HepG2 (cell line): ENCODE data around the gene SMURF1. TPM values are rescaled to one million over a fixed set of nuclear protein-coding genes. Genes with fewer than 3 reads are reported as not detected.

Experiments used
- ATAC-seq: fragments of 200-7000 bp; cut with Tn5 transposase; 3 replicates; pipeline ENCODE4 v1.9.1; 2020; ENCODE audit warnings: mild to moderate bottlenecking, moderate library complexity
- BruUV-seq: library from RNA; stranded (reverse); fragments of 400-500 nt; replicated peaks from 2 replicates; lab custom pipeline; 2021; lab: Mats Ljungman, UMichigan
- CTCF ChIA-PET: fragments of 300-600 bp; formaldehyde crosslinking; extraction: SDS; loops from one replicate; lab custom pipeline; 2021; ENCODE audit warnings: low total read pairs, inconsistent platforms, low intra/inter-chr PET ratio; lab: Yijun Ruan, JAX
- POLR2A ChIA-PET: fragments of 350-600 bp; sonication (Branson Sonifier 250); formaldehyde crosslinking; loops from one replicate; lab custom pipeline; 2020; ENCODE audit warnings: antibody characterized with exemption, inconsistent platforms; lab: Yijun Ruan, JAX
- DNase-seq: peaks from one replicate; pipeline ENCODE4 v3.0.0-alpha.2; 2015; ENCODE audit warnings: low spot score
- FAIRE-seq: peaks from 3 replicates; lab custom pipeline; 2011; peaks lifted over from hg19 to GRCh38; lab: Jason Lieb, UNC
- H2AFZ ChIP-seq: one replicate; pipeline ENCODE4 v1.6.1; 2011; ENCODE audit warnings: low read length, inconsistent platforms
- H3K27ac ChIP-seq: fragments of 300-600 bp; 3 replicates; pipeline ENCODE4 v1.8.0; 2011; ENCODE audit warnings: mixed run types, mild to moderate bottlenecking, mixed read lengths, low read length, inconsistent platforms; ENCODE audit not compliant: insufficient read depth; ENCODE audit errors: extremely low read length
- H3K27me3 ChIP-seq, 2 experiments: fragments of 200-600 bp in 1 of 2; 2 replicates in 1 of 2; 3 replicates in 1 of 2; pipeline versions ENCODE4 v1.6.0 to v1.8.0; 2011; ENCODE audit warnings: low read length in 2 of 2, mild to moderate bottlenecking in 2 of 2, moderate library complexity in 2 of 2, inconsistent platforms in 1 of 2; ENCODE audit not compliant: insufficient read depth in 2 of 2, control insufficient read depth in 1 of 2
- H3K36me3 ChIP-seq, 2 experiments: fragments of 200-600 bp in 1 of 2; replicated peaks in 1 of 2; 2 replicates in 1 of 2; 3 replicates in 1 of 2; pipeline versions ENCODE4 v1.5.1 to v1.8.0; 2011; ENCODE audit warnings: low read length in 2 of 2, inconsistent platforms in 1 of 2; ENCODE audit not compliant: insufficient read depth in 2 of 2, control insufficient read depth in 1 of 2
- H3K4me1 ChIP-seq: 2 replicates; pipeline ENCODE4 v1.5.1; 2012; ENCODE audit warnings: low read length, inconsistent platforms; ENCODE audit not compliant: insufficient read depth
- H3K4me2 ChIP-seq: 2 replicates; pipeline ENCODE4 v1.6.0; 2011; ENCODE audit warnings: low read depth, low read length, inconsistent platforms
- H3K4me3 ChIP-seq, 3 experiments: fragments of 200-600 bp in 1 of 3; sonication (generic), shearing (Covaris generic) in 1 of 3; replicated peaks in 1 of 3; 2 replicates each; pipeline ENCODE4 v1.5.1; 2011 to 2016; ENCODE audit warnings: low read length in 3 of 3, inconsistent platforms in 2 of 3, low read depth in 2 of 3, mild to moderate bottlenecking in 2 of 3, control low read depth in 1 of 3, mixed read lengths in 1 of 3; ENCODE audit not compliant: insufficient read depth in 1 of 3
- H3K79me2 ChIP-seq: one replicate; pipeline ENCODE4 v1.6.1; 2011; ENCODE audit warnings: low read length, inconsistent platforms; ENCODE audit not compliant: insufficient read depth
- H3K9ac ChIP-seq: 2 replicates; pipeline ENCODE4 v1.6.0; 2011; ENCODE audit warnings: mild to moderate bottlenecking, low read depth, low read length, inconsistent platforms; ENCODE audit not compliant: insufficient read depth
- H3K9me3 ChIP-seq: 2 replicates; pipeline ENCODE4 v1.5.1; 2012; ENCODE audit warnings: mild to moderate bottlenecking, low read length
- H4K20me1 ChIP-seq: 2 replicates; pipeline ENCODE4 v1.6.0; 2011; ENCODE audit warnings: inconsistent platforms, mild to moderate bottlenecking, low read length, moderate library complexity; ENCODE audit not compliant: insufficient read depth
- CTCF ChIP-seq: sonication (generic); formaldehyde crosslinking; IDR thresholded peaks from 2 replicates; pipeline ENCODE4 v1.5.0; 2020; ENCODE audit warnings: mild to moderate bottlenecking, missing genetic modification reagents, moderate library complexity
- GLI4 ChIP-seq: sonication (generic); formaldehyde crosslinking; IDR thresholded peaks from 2 replicates; pipeline ENCODE4 v1.5.1; 2020; ENCODE audit warnings: missing genetic modification reagents, mild to moderate bottlenecking, moderate library complexity, borderline replicate concordance
- LCORL ChIP-seq, 2 experiments: fragments of 450-650 bp in 1 of 2; sonication (generic) in 1 of 2; formaldehyde crosslinking in 1 of 2; IDR thresholded peaks; 2 replicates each; pipeline versions ENCODE4 v1.5.0 to v1.6.1; 2017 to 2020; ENCODE audit warnings: antibody characterized with exemption in 1 of 2, missing genetic modification reagents in 1 of 2
- SMARCE1 ChIP-seq: fragments of 450-650 bp; IDR thresholded peaks from 2 replicates; pipeline ENCODE4 v1.6.1; 2017; ENCODE audit warnings: borderline replicate concordance
- STAG1 ChIP-seq: sonication (generic); formaldehyde crosslinking; IDR thresholded peaks from 2 replicates; pipeline ENCODE4 v1.4.0; 2020; ENCODE audit warnings: missing genetic modification reagents
- ZBTB33 ChIP-seq: sonication (generic); formaldehyde crosslinking; IDR thresholded peaks from 2 replicates; pipeline ENCODE4 v1.4.0; 2020; ENCODE audit warnings: missing genetic modification reagents
- ZNF333 ChIP-seq: sonication (generic); formaldehyde crosslinking; IDR thresholded peaks from 2 replicates; pipeline ENCODE4 v1.4.0; 2020; ENCODE audit warnings: mild to moderate bottlenecking, missing genetic modification reagents, borderline replicate concordance
- ZNF609 ChIP-seq: sonication (generic); formaldehyde crosslinking; IDR thresholded peaks from 2 replicates; pipeline ENCODE4 v1.4.0; 2020; ENCODE audit warnings: mild to moderate bottlenecking, missing genetic modification reagents, borderline replicate concordance
- WGBS: methylation state at CpG from one replicate; pipeline ENCODE4 v1.1.6; 2017; ENCODE audit warnings: low lambda C conversion rate; 5-methylcytosine and 5-hydroxymethylcytosine counted together
- in situ Hi-C: cut with HindIII; loops from 2 replicates; pipeline ENCODE4 v1.10.0; 2017; ENCODE audit warnings: low pct_unique_long_range_greater_than_20kb; ENCODE audit not compliant: extremely low pct_ligation_motif_present
- intact Hi-C: fragments of 100-400 bp; cut with micrococcal nuclease; formaldehyde crosslinking; loops from one replicate; pipeline ENCODE4 v1.10.0; 2022; ENCODE audit not compliant: unreplicated experiment
- polyA plus RNA-seq, 8 experiments: library from polyadenylated mRNA; depleted of rRNA in 3 of 8; stranded (reverse) in 7 of 8; unstranded in 1 of 8; fragments of >200 nt; fragmentation: Illumina TruSeq in 4 of 8; extraction: Trizol in 4 of 8; gene quantifications; 2 replicates each; pipeline versions ENCODE4 v1.2.1 to v1.2.3, GENCODE V29; 2011 to 2016; ENCODE audit warnings: low read depth in 4 of 8, missing spikeins in 1 of 8, mixed read lengths in 1 of 8; ENCODE audit not compliant: insufficient read depth in 1 of 8
- total RNA-seq, 5 experiments: library from RNA; depleted of rRNA; stranded (reverse); fragments of >200 nt; fragmentation: Illumina TruSeq; extraction: Trizol; gene quantifications; 2 replicates each; pipeline ENCODE4 v1.2.3, GENCODE V29; 2016; ENCODE audit warnings: low read depth in 1 of 5

SMURF1 gene
- total and polyA plus RNA-seq, 2 of the 13 experiments (the other 11 are each of a cell fraction or from before 2014, with no cell fraction given): 8.3 to 11.1 TPM

GRCh38 chr7:99037327-99037940 lies 106.5 kb downstream of the SMURF1 start (continued):
- no peak for TF ChIP-seq ZNF609 (CRISPR knock-in tag)
- TF ChIP-seq GLI4 (CRISPR knock-in tag): no peak
- TF ChIP-seq SMARCE1: no peak

- Histone ChIP-seq H3K36me3 (peaks cover 36 to 85% of the 10 kb centered on the region in 2 experiments), H3K27ac (no peak overlapping the region), H2AFZ (no peak overlapping the region), H3K4me2 (no peak overlapping the region), H3K4me3 (no peak overlapping the region), H3K9ac (no peak overlapping the region), H3K27me3 (no peaks in the 10 kb centered on the region), H3K4me1 (peaks cover 5% of the 10 kb centered on the region), H3K9me3 (no peaks in the 10 kb centered on the region), H3K79me2 (no peaks in the 10 kb centered on the region), H4K20me1 (no peaks in the 10 kb centered on the region)
- FAIRE-seq: no peak
- ChIA-PET POLR2A (no interaction called here), CTCF (interaction anchor here (1.0 kb wide), 1 partner anchor 275 kb away, joined by 3 read pairs; no protein-coding TSS in a partner anchor)
- peak; percentile 32 for DNase-seq
- BruUV-seq: no TSS peak
- intact Hi-C loops: no loop called here
- TF ChIP-seq STAG1 (CRISPR knock-in tag) (peak; percentile 32), ZBTB33 (peak; percentile 83; the same call in 1 of the 2 replicates), CTCF (CRISPR knock-in tag) (peak; percentile 43), LCORL (IDR thresholded peaks at IDR 0.05) (no peak), LCORL (CRISPR knock-in tag; IDR thresholded peaks at IDR 0.05) (no peak), ZNF333 (CRISPR knock-in tag) (no peak)
- in situ Hi-C loops: no loop called here
- peak; percentile 61 for ATAC-seq
- WGBS: 96% methylated on average over 10 of the region's 11 CpGs
Observed at GRCh38 chr7:99036546-99037111, 107.3 kb downstream of the SMURF1 start.
